ENCODE results near the gene ZNF862.
"Not testable (repeated sequence)": the region's sequence is repeated elsewhere in the genome, so short reads cannot be mapped to it uniquely, and the experiment has no call there.

GRCh38 chr7:149910219-149910618 lies 72.0 kb downstream of the ZNF862 start:
- TF ChIP-seq, protein P1, sequence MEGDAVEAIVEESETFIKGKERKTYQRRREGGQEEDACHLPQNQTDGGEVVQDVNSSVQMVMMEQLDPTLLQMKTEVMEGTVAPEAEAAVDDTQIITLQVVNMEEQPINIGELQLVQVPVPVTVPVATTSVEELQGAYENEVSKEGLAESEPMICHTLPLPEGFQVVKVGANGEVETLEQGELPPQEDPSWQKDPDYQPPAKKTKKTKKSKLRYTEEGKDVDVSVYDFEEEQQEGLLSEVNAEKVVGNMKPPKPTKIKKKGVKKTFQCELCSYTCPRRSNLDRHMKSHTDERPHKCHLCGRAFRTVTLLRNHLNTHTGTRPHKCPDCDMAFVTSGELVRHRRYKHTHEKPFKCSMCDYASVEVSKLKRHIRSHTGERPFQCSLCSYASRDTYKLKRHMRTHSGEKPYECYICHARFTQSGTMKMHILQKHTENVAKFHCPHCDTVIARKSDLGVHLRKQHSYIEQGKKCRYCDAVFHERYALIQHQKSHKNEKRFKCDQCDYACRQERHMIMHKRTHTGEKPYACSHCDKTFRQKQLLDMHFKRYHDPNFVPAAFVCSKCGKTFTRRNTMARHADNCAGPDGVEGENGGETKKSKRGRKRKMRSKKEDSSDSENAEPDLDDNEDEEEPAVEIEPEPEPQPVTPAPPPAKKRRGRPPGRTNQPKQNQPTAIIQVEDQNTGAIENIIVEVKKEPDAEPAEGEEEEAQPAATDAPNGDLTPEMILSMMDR (conservative IDR thresholded peaks at IDR 0.05; ENCODE audit: low read depth in 2 of 2): not testable (repeated sequence)
- TF ChIP-seq EZH2phosphoT487 (IDR thresholded peaks at IDR 0.05; ENCODE audit: unreplicated experiment); EZH2 (IDR thresholded peaks at IDR 0.05; ENCODE audit: low read depth, unreplicated experiment); ETS1 (IDR thresholded peaks at IDR 0.05); POLR2AphosphoS5 (IDR thresholded peaks at IDR 0.05; ENCODE audit: low read depth); CREB1 (CRISPR knock-in tag; IDR thresholded peaks at IDR 0.05; ENCODE audit: low read depth); ZNF114 (CRISPR knock-in tag; IDR thresholded peaks at IDR 0.05); JUNB (IDR thresholded peaks at IDR 0.05; ENCODE audit: unreplicated experiment); NANOG (IDR thresholded peaks at IDR 0.05; ENCODE audit: borderline replicate concordance); STAT1 (IDR thresholded peaks at IDR 0.05; ENCODE audit: unreplicated experiment); ZNF331 (CRISPR knock-in tag; IDR thresholded peaks at IDR 0.05; ENCODE audit: low read depth); ZNF462 (CRISPR knock-in tag; IDR thresholded peaks at IDR 0.05): not testable (repeated sequence)
- TF ChIP-seq, protein P2, sequence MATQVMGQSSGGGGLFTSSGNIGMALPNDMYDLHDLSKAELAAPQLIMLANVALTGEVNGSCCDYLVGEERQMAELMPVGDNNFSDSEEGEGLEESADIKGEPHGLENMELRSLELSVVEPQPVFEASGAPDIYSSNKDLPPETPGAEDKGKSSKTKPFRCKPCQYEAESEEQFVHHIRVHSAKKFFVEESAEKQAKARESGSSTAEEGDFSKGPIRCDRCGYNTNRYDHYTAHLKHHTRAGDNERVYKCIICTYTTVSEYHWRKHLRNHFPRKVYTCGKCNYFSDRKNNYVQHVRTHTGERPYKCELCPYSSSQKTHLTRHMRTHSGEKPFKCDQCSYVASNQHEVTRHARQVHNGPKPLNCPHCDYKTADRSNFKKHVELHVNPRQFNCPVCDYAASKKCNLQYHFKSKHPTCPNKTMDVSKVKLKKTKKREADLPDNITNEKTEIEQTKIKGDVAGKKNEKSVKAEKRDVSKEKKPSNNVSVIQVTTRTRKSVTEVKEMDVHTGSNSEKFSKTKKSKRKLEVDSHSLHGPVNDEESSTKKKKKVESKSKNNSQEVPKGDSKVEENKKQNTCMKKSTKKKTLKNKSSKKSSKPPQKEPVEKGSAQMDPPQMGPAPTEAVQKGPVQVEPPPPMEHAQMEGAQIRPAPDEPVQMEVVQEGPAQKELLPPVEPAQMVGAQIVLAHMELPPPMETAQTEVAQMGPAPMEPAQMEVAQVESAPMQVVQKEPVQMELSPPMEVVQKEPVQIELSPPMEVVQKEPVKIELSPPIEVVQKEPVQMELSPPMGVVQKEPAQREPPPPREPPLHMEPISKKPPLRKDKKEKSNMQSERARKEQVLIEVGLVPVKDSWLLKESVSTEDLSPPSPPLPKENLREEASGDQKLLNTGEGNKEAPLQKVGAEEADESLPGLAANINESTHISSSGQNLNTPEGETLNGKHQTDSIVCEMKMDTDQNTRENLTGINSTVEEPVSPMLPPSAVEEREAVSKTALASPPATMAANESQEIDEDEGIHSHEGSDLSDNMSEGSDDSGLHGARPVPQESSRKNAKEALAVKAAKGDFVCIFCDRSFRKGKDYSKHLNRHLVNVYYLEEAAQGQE (IDR thresholded peaks at IDR 0.05; ENCODE audit: unreplicated experiment): not testable (repeated sequence)
